Amygdala (tissue), 56 donors: ENCODE measurements around the gene AK8.
A peak's percentile ranks its signal among the peaks of the same experiment; 100 is the strongest.
"Not testable (repeated sequence)": the region's sequence is repeated elsewhere in the genome, so short reads cannot be mapped to it uniquely, and the experiment has no call there.

Source experiments
- DNase-seq, 56 donors: peaks; one replicate each; lab custom pipeline; 2025; lab: John Stamatoyannopoulos, UW

Gene AK8

GRCh38 chr9:132728071-132728470 is 150.0 kb downstream of the AK8 start:
- DNase-seq, result no peak

- no peak for DNase-seq
Measured at GRCh38 chr9:132726576-132727130, 151.4 kb downstream of the AK8 start.

GRCh38 chr9:132725306-132725705 is 152.8 kb downstream of the AK8 start:
- no peak for DNase-seq

- DNase-seq, result no peak
Measured at GRCh38 chr9:132723809-132724208, 154.3 kb downstream of the AK8 start.

GRCh38 chr9:132722564-132723065 is 155.5 kb downstream of the AK8 start:
- no peak for DNase-seq

GRCh38 chr9:132721661-132722060 is 156.4 kb downstream of the AK8 start:
- no peak for DNase-seq

GRCh38 chr9:132718381-132718928 is 159.6 kb downstream of the AK8 start:
- DNase-seq, result not testable (repeated sequence)

- DNase-seq, result no peak
Measured at GRCh38 chr9:132717326-132717945, 160.6 kb downstream of the AK8 start.

- no peak for DNase-seq
Measured at GRCh38 chr9:132716007-132716406, 162.1 kb downstream of the AK8 start.

- DNase-seq, result no peak
Measured at GRCh38 chr9:132712753-132713152, 165.3 kb downstream of the AK8 start.

GRCh38 chr9:132711846-132712245 is 166.2 kb downstream of the AK8 start:
- DNase-seq, result no peak

GRCh38 chr9:132711152-132711551 is 166.9 kb downstream of the AK8 start:
- DNase-seq, result not testable (repeated sequence)

- DNase-seq, result no peak
Measured at GRCh38 chr9:132710333-132710732, 167.8 kb downstream of the AK8 start.

GRCh38 chr9:132708769-132709430 is 169.2 kb downstream of the AK8 start:
- no peak for DNase-seq

- no peak for DNase-seq
Measured at GRCh38 chr9:132708239-132708638, 169.8 kb downstream of the AK8 start.

GRCh38 chr9:132703336-132703735 is 174.7 kb downstream of the AK8 start:
- DNase-seq, result no peak

GRCh38 chr9:132702254-132702653 is 175.8 kb downstream of the AK8 start:
- DNase-seq, result no peak

GRCh38 chr9:132699956-132700355 is 178.1 kb downstream of the AK8 start:
- DNase-seq, result peak in 1 of 56 donors; percentile 3

GRCh38 chr9:132698989-132699388 is 179.1 kb downstream of the AK8 start:
- peak in 1 of 56 donors; percentile 35 for DNase-seq

GRCh38 chr9:132697230-132697629 is 180.9 kb downstream of the AK8 start:
- no peak for DNase-seq

- no peak for DNase-seq
Measured at GRCh38 chr9:132694144-132694543, 183.9 kb downstream of the AK8 start.

- DNase-seq, result no peak
Measured at GRCh38 chr9:132690696-132691095, 187.4 kb downstream of the AK8 start.
